Left cardiac atrium (tissue), 4 donors: ENCODE measurements around the gene MBOAT7. TPM values are rescaled to one million over a fixed set of nuclear protein-coding genes. Genes with fewer than 3 reads are reported as not detected.

ENCODE experiments used
- ATAC-seq, 2 donors: fragments of 200-7000 bp; cut with Tn5 transposase; one replicate each; pipeline ENCODE4 v1.9.1; 2020; ENCODE audit warnings: mild to moderate bottlenecking in 2 of 2, moderate library complexity in 2 of 2
- DNase-seq: peaks from one replicate; pipeline ENCODE4 v3.0.0-alpha.2; 2020
- intact Hi-C, 2 donors: fragments of 100-400 bp; cut with DNase I; formaldehyde crosslinking; loops; one replicate each; pipeline versions ENCODE4 v1.14.1 to v1.15.1; 2022 to 2023
- total RNA-seq, 2 donors: library from RNA; stranded (reverse); fragmentation: NEBNext Ultra II Directional; extraction: Animal tissue kit (Norgen Biotek cat#: 25700); gene quantifications; one replicate each; pipeline ENCODE4 v1.2.1, GENCODE V29; 2021
- donor health status: DM: no; HTN: yes; CAD: no.
- donor health status: DM: no; HTN: yes; CAD: no; lungs with severe emphysema.
- donor health status: DM: yes; HTN: yes; CAD: no.
- donor health status: Dilated cardiomyopathy.

Gene MBOAT7
- total RNA-seq, 2 donors from 2014 or later: 21.6 to 21.7 TPM

DNA sequence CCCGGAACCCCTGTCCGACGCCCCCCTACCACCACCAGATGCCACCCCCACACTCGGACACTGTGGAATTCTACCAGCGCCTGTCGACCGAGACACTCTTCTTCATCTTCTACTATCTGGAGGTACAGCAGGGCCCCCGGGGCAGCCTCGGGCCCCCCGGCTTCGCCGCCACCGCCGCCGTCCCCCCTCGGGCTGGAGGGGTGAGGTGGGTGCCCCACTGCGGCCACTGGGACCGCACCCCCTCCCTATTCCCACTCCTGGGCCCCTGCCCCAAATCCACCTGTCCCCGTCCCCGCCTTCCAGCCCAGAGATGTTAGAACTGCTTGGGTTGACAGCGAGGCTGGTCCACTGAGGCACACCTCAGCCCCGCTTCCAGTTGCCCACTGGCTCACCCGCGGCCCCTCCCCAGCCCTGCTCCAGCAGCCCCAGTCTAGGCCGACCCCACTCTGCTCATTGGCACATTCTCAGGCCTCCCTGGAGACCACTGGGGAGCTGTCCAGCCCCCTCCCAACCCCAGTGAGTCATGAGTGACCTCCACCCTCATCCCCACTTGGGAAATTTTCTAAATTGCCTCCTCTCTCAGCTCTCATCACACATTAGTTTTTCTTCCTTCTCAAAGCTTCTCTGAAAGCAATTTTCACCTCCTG, 36.4 kb downstream of the MBOAT7 start:
- intact Hi-C loops: no loop called here
- ATAC-seq (peak in 1 of 2 donors; percentile 16), DNase-seq (no peak)

DNA sequence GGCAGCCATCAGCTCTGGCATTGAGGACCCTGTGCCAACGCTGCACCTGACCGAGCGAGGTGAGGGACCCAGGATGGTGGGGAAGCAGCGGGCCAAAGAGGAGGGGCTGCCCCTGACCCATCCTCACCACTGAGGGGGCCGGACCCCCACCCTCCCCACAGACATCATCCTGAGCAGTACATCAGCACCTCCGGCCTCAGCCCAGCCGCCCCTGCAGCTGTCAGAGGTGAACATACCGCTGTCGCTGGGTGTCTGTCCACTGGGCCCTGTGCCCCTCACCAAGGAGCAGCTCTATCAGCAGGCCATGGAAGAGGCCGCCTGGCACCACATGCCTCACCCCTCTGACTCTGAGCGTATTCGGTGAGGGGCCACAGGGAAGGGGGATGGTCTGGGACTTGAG, 37.1 kb downstream of the MBOAT7 start:
- DNase-seq (no peak), ATAC-seq (no peak)
- intact Hi-C loops: no loop called here

DNA sequence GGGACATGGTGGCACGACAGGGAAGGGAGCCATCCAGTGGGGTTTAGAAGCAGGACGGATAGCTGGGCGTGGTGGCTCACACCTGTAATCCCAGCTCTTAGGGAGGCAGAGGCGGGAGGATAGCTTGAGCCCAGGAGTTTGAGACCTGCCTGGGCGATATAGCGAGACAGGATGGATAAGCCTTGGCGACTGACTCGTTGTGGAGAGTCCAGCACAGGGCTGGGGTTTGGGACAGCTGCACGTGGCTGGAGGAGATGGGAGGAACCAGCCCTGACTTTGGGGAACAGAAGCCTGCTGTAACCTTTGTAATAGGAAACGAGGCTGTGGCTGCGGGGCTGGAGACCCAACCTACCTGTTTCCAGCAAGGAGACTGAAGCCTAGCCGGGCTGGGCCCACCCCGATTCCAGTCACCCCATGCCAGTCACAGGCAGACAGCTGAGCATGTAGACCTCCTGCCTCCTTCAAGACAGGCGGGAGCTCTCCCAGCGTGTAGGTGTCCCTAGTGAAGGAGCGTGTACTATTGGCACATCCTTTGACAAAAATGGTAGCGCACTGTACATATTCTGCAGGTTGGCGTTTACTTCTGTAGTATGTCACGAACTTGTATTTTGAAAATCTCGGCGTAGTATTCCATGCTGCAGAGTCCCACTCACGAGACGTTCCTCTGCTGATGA, 37.9 kb downstream of the MBOAT7 start:
- intact Hi-C loops: no loop called here
- no peak for ATAC-seq
- DNase-seq: no peak

DNA sequence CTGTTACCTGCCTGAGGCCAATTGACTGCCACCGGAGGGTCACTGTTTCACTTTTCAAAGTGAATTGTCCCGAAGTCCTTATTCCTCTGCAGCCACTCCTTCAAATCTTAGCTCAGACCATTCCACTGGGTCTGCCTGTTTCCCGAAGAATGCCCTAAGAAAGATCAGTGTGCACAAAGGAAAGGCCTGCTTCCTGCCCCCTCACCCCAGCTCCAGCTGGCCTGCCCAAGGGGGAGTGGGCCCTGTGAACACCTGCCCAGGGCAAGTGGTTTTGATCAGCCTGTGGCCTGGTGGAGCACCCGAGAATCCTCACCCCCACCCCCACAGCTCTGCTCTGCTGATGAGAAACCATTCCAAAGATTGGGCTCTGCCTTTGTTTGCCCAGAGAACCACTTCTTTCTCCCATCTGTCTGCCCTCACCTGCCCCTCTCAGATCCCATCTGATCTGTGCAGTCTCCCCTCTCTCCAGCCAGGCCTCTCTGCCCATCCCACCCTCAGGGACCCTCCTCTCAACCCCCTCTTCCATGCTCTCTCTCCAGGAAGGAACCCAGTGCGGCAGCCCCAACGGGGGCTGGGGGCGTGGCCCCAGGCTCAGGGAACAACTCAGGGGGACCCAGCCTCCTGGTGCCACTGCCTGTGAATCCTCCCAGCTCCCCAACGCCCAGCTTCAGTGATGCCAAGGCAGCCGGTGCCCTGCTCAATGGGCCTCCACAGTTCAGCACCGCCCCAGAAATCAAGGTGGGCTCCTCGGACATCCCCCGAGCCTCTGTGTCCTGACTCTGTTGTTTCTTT, 40.2 kb downstream of the MBOAT7 start:
- ATAC-seq (no peak), DNase-seq (no peak)
- intact Hi-C loops: no loop called here

DNA sequence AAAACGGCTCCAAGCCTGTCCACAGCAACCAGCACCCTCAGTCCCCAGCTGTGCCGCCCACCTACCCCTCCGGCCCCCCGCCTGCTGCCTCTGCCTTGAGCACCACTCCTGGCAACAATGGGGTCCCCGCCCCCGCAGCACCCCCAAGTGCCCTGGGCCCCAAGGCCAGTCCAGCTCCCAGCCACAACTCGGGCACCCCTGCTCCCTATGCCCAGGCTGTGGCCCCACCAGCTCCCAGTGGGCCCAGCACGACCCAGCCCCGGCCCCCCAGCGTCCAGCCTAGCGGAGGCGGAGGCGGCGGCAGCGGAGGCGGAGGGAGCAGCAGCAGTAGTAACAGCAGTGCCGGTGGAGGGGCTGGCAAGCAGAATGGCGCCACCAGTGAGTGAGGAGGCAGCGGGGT, 41.2 kb downstream of the MBOAT7 start:
- intact Hi-C loops: no loop called here
- no peak for DNase-seq
- no peak for ATAC-seq

DNA sequence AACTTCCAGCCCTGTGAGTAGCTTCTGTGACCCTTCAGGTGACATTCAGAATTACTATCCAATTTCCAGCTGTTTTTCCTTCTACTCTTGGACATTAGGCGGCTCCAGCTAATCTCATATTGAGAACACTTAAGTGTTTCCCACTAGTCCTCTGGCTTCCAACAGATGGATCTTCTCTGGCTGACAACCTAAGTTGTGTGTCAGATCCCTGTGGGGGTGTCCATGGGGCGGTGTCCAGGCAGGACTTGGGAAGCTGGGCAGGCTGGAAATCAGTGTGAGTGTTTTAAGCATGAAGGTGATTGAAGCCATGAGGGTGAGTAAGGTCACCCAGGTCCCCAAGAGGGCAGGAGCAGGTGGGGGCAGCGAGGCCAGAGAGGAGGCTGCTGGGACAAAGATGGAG, 41.7 kb downstream of the MBOAT7 start:
- no peak for DNase-seq
- ATAC-seq: peak in 1 of 2 donors; percentile 50
- intact Hi-C loops: no loop called here

DNA sequence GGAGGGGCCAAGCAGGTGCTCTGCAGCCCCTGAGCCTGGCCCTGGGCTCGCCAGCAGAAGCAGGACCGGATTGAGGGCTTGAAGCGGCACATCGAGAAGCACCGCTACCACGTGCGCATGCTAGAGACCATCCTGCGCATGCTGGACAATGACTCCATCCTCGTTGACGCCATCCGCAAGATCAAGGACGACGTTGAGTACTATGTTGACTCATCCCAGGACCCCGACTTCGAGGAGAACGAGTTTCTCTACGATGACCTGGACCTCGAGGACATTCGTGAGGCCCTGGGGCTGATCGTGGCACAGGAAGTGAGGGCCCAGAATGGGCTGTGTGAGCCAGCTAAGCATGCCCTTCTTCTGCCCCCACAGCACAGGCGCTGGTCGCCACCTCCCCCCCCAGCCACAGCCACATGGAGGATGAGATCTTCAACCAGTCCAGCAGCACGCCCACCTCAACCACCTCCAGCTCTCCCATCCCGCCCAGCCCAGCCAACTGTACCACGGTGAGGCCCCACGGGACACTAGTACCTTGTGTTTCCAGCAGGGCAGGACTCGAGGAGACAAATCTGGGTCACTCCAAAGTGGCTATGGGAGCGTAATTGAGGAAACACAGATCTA, 43.7 kb downstream of the MBOAT7 start:
- no peak for ATAC-seq
- no peak for DNase-seq
- intact Hi-C loops: no loop called here

DNA sequence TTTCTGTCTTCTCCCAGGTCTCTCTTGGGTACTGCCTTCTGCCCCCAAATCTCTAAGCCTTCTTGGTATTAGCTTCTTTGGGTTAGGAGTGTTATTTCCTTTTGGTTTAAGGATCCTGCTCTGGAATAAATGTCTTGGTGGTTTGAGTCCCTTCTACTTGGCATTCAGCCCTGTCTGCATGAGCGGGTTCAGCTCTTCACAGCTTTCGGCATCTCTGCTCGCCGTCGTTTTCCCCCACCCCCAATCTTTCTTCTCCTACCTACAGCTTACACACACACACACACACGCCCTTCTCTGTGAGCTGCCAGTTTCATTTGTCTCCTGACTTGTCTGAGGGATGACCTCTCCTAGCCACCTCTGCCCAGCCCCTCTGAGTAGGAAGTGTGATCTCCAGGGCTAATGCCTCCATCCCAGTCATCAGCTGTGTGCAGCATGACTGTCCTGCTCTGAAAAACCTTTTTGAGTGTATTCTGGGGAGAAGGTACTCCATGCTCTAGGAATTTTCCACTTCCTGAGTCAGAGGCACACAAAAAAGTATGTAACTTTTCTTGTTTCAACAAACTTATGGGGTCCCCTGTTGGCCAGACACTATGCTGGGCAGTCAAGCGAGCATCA, 47.1 kb downstream of the MBOAT7 start:
- no peak for DNase-seq
- intact Hi-C loops: no loop called here
- ATAC-seq: no peak

DNA sequence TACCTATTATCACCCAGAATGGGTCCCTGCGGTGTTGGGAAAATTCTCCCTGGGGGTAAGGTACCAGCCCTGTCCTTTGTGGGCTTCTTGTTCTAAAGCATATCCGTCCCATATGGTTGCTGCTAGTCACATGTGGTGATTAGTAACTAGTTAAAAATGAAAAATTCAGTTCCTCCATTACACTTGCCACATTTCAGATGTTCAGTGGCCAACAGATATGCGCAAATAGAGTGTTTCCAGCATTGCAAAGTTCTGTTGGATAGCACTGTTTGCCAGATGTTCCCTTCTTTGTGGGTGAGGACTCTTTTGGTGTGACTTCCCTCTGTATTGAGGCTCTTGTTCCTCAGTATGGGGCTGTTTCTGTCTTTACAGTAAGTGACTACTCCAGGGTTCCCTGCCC, 48.0 kb downstream of the MBOAT7 start:
- intact Hi-C loops: no loop called here

DNA sequence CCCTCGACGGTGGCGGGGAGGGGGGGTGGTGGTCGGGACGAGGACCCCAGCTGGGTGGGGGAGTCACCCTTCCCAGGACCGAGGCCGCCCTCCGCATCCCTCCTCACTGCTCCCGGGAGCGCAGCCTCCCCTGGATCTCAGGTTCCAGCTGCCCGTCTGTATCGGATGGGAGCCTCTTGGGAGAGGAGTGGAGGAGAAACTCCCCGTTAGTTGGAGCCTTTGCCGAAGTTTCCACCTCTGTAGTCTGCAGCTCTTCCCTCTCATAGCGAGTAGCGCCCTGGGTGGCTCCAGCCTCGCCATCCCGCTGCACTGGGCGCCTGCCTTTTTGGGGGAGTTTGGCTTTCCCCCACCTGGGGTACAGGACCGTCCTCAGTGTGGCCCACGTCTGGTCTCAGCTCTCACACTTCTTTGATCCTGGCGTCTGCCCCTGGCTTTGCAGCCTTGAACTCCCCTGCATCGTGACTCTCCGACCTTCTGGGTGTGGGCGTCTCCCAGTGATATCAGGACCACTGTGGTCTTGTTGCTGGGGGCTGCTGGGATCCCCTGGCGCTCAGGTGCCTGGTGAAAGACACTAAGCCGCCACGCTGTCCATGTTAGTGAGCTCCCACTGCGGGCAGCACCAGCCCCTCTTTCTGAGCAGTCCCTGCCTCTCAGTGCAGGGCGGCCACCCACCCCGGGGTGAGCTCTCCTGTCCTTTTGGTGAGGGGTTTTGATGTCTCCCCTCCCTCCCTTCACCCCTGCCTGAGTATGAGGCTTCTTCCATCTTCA, 50.7 kb downstream of the MBOAT7 start:
- ATAC-seq (no peak), DNase-seq (no peak)
- intact Hi-C loops: no loop called here

More for the DNA sequence above, 48.0 kb downstream of the MBOAT7 start:
- DNase-seq (no peak), ATAC-seq (no peak)

DNA sequence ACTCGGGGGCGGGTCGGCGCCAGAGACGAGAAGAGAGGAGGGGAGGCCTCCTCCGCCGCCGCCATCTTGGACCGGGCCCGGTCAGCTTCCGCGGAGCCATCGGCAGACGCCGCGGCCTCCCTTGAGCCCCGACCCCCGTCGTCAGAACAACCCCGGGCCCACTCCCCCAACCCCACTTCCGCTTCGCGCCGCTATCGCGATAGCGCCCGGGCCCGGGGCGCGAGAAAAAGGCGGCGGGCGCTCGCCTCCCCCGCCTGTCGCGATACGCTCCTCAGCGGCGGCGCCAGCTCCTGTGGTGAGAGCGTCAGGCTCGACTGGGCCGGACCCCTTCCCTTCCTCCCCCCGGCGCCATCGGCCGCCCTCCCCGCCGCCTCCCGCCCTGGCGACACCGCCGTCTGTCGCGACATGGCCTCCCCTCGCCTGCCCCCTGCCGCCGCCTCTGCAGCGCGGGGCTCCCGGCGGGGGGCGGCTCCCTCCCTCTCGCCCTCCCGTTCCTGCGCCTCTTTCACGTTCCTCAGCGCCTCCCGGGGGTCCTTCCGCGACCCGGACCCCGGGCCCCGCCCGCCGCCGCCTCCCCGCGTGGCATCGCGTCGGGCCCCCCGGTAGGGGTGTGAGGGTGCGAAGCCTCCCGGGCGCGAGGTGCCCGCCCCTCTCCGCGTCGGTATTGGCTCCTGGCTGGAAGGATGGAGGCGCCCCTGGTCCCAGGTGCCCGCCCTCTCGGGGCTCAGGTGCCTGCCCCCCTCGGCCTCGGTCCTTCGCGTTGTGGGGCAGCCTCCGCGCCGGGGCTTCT, 51.5 kb downstream of the MBOAT7 start, which contains the start of gene CNOT3:
CNOT3 (plus strand) TSS at position 64 of the 790 bp plus-strand sequence. CDS start 5,217 bp downstream, outside the sequence.
- ATAC-seq (peak in 1 of 2 donors; percentile 1), DNase-seq (peak; percentile 45)
- intact Hi-C loops: no loop called here

DNA sequence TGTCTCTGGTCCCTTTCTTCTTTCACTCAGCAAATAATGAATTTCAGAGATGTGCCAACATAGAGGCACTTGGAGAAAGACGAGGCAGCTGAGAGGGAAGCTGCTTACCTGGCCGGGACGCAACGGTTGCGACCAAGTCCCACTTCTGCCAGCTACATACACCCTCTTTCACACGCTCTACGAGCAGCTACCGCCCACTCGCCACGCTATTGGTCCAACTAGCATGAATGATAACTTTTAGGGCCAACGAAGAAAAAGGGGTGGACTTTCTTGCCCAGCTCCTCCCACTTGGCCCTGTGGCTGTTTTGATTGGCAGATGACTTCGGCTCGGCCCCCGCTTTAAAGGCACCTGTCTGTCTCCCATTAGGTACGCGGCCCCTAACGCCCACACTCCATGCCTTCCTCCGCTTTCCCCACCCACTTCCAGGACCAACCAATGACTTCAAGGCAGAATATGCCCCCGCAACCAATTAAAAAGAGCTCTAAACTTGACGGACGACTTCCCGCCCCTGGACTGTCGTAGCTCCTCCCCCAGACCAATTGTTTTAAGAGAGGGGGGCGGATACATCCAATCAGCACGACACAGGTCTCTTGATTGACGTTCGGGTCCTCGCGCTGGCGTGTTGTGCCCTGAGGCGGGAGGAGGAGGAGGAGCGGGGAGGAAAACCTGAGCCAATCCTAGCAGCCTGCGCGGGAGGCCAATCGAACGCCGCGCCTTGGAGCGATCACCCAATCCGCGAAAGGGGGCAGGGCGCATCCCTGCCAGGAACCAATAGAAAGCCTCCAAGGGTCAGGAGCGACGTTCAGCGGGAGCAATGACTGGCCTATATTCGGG, 52.3 kb downstream of the MBOAT7 start:
- ATAC-seq (peak; percentile 93), DNase-seq (peak; percentile 99)
- intact Hi-C loops: no loop called here

DNA sequence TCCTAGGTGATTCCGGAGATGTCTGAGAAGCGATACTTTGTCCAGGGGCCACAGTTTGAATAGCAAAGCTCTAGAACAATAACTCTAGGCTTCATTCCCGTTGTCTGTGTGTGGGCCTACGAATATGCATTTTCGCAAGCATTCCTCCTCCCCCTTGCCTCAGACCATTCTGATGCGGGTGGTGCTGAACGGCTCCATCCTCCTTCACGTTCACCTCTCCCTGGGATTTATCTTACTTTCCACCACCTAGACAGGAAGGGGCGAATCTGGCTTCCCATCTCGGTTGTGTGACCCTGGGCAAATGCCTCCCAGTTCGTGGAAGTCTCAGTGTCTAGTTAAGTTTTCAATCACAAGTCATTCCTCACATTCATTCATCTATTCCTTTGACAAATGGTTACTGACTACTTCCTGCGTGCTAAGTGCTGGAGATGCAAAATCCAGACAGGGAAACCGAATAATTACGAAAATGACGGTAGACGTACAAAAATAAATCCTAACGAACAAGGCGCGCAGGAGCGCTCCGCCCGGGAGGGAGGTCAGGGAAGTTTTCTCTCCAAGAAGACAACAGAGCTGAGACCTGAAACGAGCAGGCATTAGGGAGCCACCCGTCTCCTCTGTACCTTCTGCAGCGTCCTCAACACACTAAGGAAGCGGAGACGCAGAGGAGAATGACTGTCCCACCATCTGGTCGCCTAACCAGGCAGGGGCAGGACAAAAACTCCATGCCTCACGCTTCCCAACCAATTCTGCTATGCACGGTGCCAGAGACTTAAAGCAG, 53.1 kb downstream of the MBOAT7 start:
- no peak for ATAC-seq
- no peak for DNase-seq
- intact Hi-C loops: no loop called here

DNA sequence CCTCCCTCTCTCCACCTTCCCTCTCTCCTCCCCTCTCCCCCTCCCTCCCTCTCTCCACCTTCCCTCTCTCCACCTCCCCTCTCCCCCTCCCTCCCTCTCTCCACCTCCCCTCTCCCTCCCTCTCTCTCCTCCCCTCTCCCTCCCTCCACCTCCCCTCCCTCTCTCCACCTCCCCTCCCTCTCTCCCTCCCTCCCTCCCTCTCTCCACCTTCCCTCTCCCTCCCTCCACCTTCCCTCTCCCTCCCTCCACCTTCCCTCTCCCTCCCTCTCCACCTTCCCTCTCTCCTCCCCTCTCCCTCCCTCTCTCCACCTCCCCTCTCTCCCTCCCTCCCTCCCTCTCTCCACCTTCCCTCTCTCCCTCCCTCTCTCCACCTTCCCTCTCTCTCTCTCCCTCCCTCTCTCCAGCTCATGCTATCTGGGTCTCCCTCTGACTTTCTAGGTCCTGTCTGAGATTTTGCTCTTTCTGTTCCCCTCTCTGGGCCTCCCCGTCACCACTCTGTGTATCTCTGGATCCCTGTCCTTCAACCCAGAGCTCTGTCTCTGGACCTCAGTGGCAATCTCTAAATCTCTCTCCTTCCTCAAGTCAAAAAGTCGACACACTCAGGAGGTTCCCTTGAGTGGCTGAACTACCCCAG, 55.3 kb downstream of the MBOAT7 start:
- intact Hi-C loops: no loop called here
- ATAC-seq (no peak), DNase-seq (no peak)

DNA sequence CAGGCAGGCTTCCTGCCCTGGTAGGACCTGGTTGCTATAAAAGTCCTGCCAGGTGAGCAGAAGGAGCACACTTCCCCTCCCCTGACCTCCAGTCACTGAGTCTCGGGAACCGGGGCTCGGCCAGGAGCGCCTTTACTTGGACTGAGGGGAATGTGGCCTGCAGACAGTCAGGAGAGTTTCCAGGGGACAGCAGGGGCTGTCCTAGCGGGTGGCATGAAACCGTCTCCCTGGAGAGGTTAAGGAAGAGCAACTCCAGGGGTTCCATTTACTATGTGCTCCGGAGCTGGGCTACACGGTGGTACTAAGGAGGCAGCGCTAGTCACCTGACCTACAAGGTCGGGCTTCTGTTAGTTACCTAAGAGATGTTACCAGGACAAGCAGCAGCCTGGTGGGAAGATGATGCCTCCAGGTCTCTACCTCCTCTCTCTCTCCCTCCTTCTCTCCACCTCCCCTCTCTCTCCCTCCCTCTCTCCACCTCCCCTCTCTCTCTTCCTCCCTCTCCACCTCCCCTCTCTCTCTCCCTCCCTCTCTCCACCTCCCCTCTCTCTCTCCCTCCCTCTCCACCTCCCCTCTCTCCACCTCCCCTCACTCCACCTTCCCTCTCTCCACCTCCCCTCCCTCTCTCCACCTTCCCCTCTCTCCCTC, 55.9 kb downstream of the MBOAT7 start:
- ATAC-seq: no peak
- DNase-seq: no peak
- intact Hi-C loops: no loop called here
